ENCODE data around the gene PARVA.

Gene PARVA

GRCh38 chr11:12524865-12525264 is 147.5 kb downstream of the PARVA start:
- DNase-seq, result no peak

- no peak for DNase-seq
These were observed 148.2 kb downstream of the PARVA start for GRCh38 chr11:12525466-12526055.

GRCh38 chr11:12526789-12527188 is 149.4 kb downstream of the PARVA start:
- no peak for DNase-seq

- no peak for DNase-seq
These were observed 151.1 kb downstream of the PARVA start for GRCh38 chr11:12528487-12528886.

- no peak for DNase-seq
These were observed 151.7 kb downstream of the PARVA start for GRCh38 chr11:12529041-12529440.

- no peak for DNase-seq
These were observed 152.4 kb downstream of the PARVA start for GRCh38 chr11:12529793-12530192.

- DNase-seq, result no peak
These were observed 153.6 kb downstream of the PARVA start for GRCh38 chr11:12531020-12531419.

- DNase-seq, result no peak
These were observed 154.3 kb downstream of the PARVA start for GRCh38 chr11:12531681-12532080.

GRCh38 chr11:12532580-12532979 is 155.2 kb downstream of the PARVA start:
- DNase-seq, result no peak

GRCh38 chr11:12534549-12534948 is 157.2 kb downstream of the PARVA start:
- no peak for DNase-seq

- no peak for DNase-seq
These were observed 157.9 kb downstream of the PARVA start for GRCh38 chr11:12535321-12535720.

GRCh38 chr11:12536566-12536965 is 159.2 kb downstream of the PARVA start:
- DNase-seq, result no peak

- no peak for DNase-seq
These were observed 160.5 kb downstream of the PARVA start for GRCh38 chr11:12537778-12538401.

GRCh38 chr11:12538889-12539421 is 161.6 kb downstream of the PARVA start:
- DNase-seq, result no peak

GRCh38 chr11:12539572-12539971 is 162.2 kb downstream of the PARVA start:
- DNase-seq, result no peak

- DNase-seq, result no peak
These were observed 162.8 kb downstream of the PARVA start for GRCh38 chr11:12540075-12540680.

- DNase-seq, result no peak
These were observed 163.7 kb downstream of the PARVA start for GRCh38 chr11:12540913-12541582.

- no peak for DNase-seq
These were observed 164.3 kb downstream of the PARVA start for GRCh38 chr11:12541583-12542151.

- DNase-seq, result no peak
These were observed 165.0 kb downstream of the PARVA start for GRCh38 chr11:12542186-12542935.

GRCh38 chr11:12543596-12544415 is 166.4 kb downstream of the PARVA start:
- no peak for DNase-seq
